ENCODE results near the gene IGFBP2.
"Not testable (repeated sequence)": the region's sequence is repeated elsewhere in the genome, so short reads cannot be mapped to it uniquely, and the experiment has no call there.

- not testable (repeated sequence) for TF ChIP-seq RFX5 (IDR thresholded peaks at IDR 0.05; ENCODE audit: low read depth, low read length); ELK1 (IDR thresholded peaks at IDR 0.05; ENCODE audit: borderline replicate concordance, low read depth, low read length); CHD1 (IDR thresholded peaks at IDR 0.05; ENCODE audit: low read depth, low read length); POLR2A (IDR thresholded peaks at IDR 0.05; ENCODE audit: low read depth, low read length)
- TF ChIP-seq, protein P1, sequence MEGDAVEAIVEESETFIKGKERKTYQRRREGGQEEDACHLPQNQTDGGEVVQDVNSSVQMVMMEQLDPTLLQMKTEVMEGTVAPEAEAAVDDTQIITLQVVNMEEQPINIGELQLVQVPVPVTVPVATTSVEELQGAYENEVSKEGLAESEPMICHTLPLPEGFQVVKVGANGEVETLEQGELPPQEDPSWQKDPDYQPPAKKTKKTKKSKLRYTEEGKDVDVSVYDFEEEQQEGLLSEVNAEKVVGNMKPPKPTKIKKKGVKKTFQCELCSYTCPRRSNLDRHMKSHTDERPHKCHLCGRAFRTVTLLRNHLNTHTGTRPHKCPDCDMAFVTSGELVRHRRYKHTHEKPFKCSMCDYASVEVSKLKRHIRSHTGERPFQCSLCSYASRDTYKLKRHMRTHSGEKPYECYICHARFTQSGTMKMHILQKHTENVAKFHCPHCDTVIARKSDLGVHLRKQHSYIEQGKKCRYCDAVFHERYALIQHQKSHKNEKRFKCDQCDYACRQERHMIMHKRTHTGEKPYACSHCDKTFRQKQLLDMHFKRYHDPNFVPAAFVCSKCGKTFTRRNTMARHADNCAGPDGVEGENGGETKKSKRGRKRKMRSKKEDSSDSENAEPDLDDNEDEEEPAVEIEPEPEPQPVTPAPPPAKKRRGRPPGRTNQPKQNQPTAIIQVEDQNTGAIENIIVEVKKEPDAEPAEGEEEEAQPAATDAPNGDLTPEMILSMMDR (conservative IDR thresholded peaks at IDR 0.05; ENCODE audit: low read depth, low read length) = not testable (repeated sequence)
Observed at GRCh38 chr2:216597825-216598224, 35.4 kb upstream of the IGFBP2 start.
